Ammon's horn (tissue), 1 donor: Measurements from ENCODE around the gene SETD5.

Source experiments
- DNase-seq: peaks from one replicate; pipeline ENCODE4 v3.0.0-alpha.2; 2016; ENCODE audit warnings: low spot score

Gene SETD5

DNA sequence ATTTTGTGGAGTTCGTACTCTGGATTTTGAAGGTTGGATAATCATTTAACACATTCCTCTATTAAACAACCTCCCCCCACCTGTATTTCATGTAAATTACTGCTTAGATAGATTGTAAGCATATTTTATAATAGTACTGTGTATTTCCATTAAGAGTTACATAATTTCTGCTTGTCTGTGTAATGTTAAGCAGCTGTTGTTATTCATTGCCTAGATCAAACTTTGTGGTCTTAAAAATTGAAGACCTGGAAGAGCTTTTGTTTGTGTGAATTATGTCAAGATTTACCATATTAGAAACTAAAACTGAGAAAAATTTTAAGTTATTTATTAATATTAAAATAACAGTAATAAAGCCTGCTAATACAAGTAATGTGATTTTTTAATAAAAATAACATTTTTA lies 11.1 kb downstream of the SETD5 start:
- no peak for DNase-seq

GRCh38 chr3:9409981-9410854 lies 12.8 kb downstream of the SETD5 start:
- no peak for DNase-seq

GRCh38 chr3:9411302-9411701 lies 13.9 kb downstream of the SETD5 start:
- DNase-seq: no peak

- no peak for DNase-seq
Observed at GRCh38 chr3:9412293-9412692, 14.9 kb downstream of the SETD5 start.

DNA sequence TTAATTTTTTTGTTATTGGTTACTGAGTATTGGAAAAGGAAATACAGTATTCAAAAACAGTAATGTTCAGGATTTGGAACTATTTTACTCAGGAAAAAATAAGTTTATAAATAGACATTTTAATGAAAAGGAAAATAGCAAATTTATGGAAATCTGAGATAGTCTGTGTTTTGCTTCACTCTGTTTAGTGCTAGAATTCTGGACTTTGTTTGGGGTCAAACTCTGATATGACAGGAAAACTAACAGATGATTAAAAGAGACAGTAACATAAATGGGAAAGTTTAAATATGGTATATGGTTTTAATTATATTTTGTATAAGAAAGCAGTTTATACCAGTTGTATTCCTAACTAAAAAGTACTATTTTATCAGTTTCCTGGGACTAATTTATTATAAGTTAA lies 17.4 kb downstream of the SETD5 start:
- no peak for DNase-seq

DNA sequence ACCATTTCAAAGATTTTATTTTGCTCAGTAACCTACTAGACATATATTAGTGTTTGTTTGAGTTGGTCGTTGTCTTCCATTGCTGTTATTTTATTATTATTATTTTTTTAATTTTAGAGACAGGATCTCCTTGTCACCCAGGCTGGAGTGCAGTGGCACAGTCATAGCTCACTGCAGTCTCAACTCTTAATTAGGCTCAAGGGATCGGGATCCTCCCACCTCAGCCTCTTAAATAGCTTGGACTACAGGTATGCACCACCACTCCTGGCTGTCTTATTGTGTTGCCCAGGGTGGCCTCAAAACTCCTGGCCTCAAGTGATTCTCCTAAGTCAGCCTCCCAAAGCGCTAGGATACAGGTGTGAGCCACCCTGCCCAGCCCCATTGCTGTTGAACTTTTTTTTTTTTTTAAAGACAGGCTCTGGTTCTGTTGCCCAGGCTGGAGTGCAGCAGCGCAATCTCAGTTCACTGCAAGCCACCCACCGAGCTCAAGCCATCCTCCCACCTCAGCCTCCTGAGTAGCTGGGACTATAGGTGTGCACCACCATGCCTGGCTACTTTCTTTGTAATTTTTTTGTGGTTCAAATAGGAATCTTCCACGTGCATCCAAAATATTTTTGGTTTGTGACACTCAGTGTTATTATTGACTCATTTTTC lies 18.2 kb downstream of the SETD5 start:
- DNase-seq: no peak

GRCh38 chr3:9416139-9416780 lies 18.8 kb downstream of the SETD5 start:
- DNase-seq: no peak

DNA sequence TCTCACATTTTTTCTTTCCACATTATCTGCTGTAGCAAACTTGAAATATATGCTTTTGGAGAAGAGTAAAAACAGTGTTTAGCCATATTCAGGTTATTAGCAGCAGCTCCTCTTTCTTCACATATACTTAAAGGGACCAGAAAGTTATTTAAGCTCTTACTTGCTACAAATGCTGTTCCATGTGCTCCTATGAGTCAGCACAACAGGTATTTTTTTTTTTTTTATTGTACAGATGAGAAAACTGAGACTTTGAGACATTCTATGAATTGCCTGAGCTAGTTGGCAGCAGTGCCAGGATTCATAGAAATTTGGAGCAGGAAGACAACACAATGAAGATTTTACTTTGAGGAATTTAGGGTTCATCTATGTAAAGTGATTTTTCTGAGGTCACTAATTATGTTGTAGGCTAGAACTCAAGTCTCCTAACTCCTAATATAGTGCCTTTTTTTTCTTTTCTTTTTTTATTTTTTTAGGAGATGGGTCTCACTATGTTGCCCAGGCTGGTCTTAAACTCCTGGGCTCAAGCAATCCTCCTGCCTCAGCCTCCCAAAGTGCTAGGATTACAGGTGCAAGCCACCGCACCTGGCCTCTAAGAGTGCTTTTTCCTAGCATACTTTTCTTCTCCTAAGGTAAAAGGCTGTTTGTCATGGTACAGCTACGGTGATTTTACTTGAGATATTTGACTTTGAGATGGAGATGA lies 23.6 kb downstream of the SETD5 start:
- no peak for DNase-seq

DNA sequence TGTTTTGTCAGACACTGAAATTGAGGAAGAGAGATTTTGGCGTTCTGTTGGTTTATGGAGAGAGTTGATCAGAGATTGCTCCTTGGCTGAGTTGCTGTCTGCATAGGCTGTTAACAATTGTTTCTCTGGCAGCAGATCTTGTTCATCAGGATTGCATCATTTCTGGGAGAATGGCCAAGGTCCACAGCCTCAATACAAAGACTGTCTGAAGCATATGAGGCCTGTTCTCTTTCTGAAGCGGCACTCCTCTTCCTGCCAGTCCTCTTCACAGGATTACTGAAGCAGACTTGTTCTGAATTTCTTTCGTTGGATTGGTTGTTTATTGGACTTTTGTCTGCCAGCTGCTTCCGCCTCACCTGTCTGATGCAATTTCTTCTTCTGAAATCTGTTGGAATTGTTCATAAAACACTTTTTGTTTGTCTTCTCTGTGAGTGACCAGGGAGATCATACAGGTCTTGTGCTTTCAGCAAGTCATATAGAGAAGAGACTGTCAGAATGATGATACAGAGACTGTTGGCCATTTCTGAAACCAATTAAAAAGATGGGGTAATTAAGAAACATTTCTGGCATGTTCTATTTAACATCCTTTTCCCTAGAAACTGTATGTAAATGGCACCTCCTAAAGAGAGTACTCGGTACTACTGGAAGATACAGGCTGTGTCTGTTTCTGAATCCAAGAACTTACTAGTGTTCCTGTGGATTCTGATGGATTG lies 25.5 kb downstream of the SETD5 start:
- DNase-seq: peak; percentile 99

- DNase-seq: no peak
Observed at GRCh38 chr3:9428411-9428810, 31.0 kb downstream of the SETD5 start.

- no peak for DNase-seq
Observed at GRCh38 chr3:9430733-9431132, 33.3 kb downstream of the SETD5 start.

GRCh38 chr3:9433627-9434521 lies 36.5 kb downstream of the SETD5 start:
- no peak for DNase-seq

DNA sequence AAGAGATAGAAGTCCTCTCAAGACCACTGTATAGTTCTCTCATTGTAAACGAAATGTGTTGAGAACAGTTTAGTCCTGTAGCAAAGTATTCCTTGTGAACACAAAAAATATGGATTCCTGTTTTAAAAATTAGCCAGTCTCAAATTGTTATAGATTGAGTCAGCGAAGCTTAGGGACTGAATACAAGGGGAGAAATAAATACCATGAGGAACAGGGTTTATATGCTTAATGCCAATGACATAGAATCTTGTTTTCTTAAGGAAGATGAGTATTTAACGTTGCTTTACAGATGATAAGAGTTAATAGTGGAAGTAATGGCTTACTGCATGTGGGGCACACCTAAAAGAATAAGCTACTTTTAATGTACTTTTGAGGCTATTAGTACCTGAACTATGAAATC lies 37.9 kb downstream of the SETD5 start:
- no peak for DNase-seq

DNA sequence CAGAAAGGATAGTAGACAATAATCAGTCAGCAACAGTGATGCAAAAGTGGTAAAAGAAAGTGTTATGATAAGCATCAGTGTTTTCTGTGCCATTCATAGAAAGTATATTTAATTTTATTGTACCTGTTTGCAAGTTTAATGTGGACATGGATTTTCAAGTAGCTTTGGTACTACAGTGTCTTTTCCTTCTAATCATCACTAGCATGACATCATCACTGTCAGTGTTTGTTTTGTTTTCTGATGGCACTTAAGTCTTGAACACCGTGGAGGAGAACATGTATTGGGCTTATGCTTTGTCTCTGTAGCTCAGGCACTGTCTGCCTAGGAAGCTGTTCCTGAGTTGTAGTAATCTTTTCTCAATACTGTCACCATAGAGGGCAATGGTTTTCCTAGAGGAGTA lies 41.9 kb downstream of the SETD5 start:
- DNase-seq: no peak

DNA sequence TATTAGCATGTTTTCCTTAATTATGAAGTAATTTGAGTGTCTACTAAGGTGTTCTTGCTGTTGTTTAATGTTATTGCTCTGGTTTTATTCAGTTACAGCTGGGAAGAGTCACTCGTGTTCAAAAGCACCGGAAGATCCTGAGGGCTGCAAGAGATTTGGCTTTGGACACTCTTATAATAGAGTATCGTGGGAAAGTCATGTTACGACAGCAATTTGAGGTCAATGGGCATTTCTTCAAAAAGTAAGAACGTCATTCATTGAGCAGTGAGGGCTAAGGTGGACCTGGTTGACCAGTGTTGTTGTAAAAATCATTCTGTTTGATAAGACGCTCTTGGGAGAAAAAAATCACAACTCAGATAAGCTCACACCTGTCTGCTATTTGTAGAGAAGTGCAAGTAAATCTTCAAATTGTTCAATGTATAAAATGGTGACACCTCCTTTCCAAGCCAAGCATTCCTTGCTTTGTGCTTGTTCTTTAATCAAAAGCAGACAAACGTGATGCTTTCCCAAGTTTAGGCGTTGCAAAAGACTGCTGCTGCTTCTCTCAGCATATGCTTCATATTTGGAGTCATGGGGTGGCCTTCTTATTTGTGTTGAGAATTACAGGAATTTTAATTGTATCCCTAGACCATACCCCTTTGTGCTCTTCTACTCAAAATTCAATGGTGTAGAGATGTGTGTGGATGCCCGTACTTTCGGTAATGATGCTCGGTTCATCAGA lies 44.2 kb downstream of the SETD5 start:
- no peak for DNase-seq

GRCh38 chr3:9448071-9448470 lies 50.7 kb downstream of the SETD5 start:
- DNase-seq: no peak

DNA sequence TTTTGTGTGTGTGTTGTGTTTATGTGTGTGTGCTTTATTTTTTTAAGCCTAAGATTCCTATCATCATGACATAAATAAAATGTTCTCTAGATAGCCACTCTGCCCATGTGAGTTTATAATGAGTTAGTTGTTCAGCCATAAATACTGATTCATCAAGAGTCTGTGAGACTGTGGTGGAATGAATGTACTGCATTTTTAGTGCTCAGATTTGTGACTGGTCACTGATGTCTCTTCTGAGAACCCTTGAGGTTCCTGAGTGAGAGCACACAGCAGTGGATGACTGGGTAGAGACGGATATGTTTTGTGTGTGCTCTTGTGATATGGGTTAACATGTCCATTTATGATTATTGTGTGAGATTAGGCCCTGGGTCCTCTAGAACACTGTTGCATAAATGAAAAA lies 51.2 kb downstream of the SETD5 start:
- no peak for DNase-seq

DNA sequence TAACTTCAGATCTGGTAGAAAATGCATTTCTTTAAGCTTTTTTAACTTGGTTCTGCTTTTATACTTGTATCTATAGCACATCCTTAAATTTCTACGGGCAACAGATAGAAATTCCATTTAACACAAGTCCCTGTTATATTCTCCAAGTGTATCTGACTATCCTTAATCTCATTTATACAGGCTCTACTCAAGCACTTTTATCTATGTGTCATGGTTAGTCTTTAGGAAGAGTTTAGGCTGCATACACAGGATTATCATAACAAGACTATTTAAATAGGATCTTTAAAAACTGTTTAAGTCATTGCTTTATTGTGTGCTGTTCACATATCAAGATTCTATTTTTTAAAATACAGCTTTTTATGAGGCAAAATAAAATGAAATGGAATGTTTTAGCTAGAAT lies 52.7 kb downstream of the SETD5 start:
- DNase-seq: no peak

DNA sequence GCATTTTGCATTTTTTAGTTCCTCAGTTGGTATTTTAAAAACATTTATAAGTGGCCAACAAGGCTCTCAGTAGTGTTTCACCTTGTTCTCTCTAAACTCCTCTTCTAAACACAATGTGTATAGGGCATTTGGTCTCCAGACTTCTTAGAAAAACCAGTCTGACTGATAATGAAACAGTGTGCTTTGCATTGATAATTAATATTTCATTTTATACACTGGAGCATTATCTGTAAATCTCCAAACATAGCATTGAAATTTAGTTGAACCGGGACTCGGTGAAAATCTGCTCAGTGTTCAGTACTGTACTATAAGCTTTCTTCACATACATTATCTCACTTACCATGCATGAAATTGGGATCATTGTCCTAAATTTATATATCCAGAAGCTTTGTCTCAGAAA lies 53.6 kb downstream of the SETD5 start:
- no peak for DNase-seq

DNA sequence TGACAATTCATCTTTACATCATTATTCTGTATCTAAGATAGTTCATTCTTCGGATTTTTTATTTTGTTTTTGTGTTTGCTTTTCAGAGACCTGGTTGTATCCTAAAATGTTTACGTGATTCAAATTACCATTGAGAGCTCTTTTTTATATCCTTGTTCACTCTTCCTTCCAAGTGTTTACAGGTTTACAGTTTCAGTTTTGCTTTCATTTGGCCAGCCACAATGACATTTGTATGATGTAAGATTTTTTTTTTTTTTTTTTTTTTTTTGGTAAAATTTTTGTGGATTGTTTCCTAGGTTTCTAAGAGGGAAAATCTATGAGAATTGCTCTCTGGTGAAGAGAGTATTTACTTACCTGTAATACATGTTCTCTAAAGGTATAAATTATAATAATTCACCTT lies 55.0 kb downstream of the SETD5 start:
- DNase-seq: no peak
